HG03175 (cell line): ENCODE measurements around the gene SOAT1.

ENCODE experiments used
- ATAC-seq: cut with Tn5 transposase; IDR thresholded peaks from one replicate; pipeline ENCODE4 v1.9.1; 2021; ENCODE audit warnings: mild to moderate bottlenecking, moderate library complexity; ENCODE audit not compliant: unreplicated experiment

Gene SOAT1

DNA sequence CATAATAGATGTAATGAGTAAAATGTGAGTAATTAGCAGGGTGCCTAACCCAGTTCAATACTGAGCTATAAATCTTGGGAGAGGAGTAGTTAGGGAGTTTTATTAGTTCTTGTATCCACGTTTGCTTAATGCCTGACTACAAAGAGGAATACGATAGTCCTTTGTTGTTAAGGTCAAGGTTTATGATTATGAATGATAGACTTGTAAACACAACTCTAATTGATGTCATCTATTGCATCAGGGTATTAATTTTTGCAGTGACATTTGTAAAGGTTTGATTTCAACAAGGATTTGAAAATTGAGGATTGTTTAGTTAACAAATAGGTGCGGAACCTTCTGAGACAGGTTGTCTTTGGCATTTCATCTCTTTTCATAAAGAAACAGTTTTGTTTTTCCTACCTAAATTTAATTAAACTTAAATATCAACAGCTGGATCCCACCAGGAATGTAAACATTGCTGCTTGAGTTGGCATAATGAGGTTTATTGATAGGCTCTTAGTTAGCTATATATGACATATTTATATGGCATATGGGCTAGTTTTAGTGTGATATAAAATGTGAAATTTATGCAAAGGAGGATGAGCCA is 9.7 kb downstream of the SOAT1 start:
- no peak for ATAC-seq

DNA sequence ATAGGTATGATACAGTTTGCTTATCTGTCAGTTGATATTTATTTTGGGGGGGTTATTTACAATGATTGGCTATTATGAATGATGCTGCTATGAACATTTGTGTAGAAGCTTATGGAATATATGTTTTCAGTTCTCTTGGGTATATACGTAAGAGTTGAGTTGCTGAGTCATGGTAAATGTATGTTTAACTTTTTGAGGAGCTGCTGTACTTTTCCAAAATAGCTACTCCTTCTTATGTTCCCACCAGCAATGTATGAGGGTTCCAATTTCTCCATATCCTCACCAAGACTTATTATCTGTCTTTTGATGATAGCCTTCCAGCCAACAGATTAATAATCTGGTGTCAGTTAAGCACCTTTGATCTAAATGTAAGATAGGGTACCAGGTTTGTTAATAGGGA is 11.9 kb downstream of the SOAT1 start:
- ATAC-seq: no peak

DNA sequence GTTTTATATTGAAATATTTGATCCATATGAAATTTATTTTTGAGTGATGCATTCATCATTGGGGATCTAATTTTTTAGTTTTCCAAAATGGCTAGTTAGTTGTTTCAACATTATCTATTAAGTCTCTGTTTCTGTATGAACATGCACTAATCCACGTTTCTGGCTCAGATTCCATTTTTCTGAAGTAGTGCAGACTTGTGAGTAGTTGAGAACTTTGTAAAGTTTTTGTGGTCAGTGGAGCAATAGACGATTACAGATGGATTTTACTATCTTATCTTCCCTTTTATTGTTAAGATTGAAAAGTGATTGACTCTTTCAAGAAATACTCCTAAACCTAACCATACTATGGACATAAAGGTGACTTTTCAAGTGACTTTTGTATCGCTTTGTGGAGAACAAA is 16.7 kb downstream of the SOAT1 start:
- ATAC-seq: no peak

DNA sequence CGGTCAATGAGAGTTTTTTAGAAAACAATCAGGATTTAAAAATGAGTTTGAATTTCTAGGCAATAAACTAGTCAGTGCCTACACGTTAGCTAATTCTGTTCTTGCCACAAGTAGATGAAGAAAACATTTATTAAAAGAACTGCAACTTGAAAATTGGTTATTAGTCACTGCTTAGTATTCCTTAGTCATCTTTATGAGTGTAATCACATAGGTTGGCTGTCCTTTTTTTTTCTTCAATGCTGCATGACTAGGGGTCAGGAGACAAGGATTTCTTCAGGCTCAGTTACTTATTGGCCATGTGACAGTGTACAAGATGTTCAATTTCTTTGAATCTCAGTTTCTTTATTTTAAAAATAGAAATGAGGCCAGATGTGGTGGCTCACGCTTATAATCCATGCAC is 17.1 kb downstream of the SOAT1 start:
- no peak for ATAC-seq

DNA sequence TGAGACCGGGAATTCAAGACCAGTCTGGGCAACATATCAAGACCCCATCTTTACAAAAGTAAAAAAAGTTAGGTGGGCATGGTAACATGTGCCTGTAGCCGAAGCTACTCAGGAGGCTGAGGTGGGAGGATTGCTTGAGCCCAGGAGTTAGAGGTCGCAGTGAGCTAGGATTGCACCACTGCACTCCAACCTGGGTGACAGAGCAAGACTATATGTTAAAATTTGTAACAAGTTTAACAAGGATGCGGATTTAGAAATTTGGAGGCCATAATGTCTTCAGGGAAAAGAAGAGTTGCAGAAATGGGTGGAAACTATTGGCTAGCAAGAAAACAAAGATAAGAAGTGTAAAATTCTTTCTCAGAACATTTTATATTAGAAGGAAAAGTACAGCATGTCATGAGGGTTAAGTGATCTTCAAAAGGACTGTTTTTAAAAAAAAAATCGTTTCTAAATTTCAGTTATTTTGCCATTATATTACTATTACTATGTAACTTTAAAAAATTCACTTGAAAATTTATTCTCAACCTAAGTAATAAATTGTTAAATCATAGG is 17.6 kb downstream of the SOAT1 start:
- ATAC-seq: no peak

DNA sequence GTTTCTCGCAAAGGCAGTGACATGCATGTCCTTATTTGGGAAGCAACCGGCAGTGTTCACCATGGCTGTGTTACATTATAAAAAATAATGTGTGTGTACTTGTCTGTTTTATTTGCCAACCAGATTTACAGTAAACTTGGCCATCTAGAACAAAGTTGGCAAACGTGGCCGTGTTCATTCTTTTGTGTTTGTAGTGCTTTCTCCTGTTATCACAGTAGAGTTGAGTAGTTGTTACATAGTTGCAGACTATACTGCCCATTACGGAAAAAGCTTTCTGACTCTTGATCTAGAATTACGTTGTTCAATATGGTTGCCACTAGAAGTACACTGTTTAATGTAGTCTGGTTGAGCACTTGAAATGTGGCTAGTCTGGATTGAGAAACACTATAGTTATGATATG is 19.4 kb downstream of the SOAT1 start:
- no peak for ATAC-seq

DNA sequence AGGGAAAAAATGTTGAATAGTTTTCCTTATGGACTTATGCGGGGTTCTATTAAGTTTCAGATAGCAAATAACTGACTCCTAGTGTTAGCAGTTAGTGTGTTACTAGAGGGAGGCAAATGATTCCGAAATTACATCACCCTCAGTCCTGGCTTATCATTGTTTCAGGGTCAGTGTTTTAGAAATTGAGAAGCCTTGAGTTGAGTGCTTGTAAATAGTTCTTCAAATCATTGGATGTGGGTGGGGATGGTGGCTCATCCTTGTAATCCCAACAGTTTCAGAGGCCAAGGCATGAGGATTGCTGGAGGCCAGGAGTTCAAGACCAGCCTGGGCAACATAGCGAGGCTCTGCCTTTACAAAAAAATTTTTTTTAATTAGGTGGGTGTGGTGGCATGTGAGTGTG is 21.3 kb downstream of the SOAT1 start:
- ATAC-seq: no peak

DNA sequence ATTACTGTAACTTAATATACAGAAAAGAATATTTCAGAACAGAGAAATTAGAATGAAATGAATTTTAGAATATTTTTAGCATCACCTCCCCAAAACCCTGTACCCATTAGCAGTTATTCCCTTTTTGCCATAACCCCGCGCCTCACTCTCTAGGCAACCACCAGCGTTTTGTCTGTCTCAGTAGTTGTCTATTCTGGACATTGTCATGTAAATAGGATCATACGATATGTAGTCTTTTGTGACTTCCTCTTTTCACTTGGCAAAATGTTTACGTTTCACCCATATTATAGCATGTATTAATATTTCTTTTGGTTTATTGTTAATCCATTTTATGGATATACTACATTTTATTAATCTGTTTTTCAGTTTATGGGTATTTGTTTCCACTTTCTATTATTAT is 24.9 kb downstream of the SOAT1 start:
- ATAC-seq: no peak

DNA sequence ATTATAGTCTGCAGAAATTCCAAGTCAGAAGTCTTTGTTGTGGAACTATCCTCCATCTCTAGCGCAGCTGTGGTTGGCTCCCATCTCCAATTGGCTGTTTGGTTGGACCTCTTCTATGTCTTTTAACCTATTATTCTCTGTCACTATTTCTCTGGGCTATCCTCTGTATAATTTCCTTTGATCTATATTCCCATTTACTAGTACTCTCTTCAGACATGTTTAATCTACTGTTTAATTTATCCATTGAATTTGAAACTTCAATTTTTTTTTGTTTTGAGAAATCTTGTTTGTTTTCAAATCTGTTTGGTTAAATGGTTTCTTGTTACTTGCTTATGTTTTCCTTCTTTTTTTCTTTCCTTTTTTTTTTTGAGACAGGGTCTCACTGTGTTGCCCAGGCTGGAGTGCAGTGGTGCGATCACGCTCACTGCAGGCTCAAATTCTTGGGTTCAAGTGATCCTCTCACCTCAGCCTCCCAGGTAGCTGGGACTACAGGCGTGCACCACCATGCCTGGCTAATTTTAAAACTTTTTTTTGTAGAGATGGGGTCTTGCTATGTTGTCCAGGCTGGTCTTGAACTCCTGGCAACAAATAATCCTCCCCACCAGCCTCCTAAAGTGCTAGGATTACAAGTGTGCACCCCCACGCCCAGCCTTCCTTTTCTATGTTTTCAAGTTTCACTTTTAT is 28.1 kb downstream of the SOAT1 start:
- ATAC-seq: no peak

DNA sequence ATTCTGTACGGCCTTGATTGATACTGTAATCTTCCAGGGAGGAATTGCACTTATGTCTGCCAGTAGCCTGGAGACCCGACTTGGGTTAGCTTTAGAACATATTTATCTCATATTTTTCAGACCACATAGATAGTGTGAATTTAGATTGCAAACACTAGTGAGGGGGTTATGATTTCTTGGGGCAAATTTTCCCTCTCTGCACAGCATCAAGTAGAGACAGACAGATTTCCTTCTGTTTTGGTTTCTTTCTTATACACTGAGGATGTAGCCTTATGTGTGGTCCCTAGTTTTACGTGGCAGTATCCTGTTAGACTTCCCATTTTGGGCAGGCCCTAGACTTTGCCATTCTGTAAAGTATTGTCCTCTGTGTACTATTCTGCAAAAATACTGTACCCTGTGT is 29.0 kb downstream of the SOAT1 start:
- ATAC-seq: no peak

DNA sequence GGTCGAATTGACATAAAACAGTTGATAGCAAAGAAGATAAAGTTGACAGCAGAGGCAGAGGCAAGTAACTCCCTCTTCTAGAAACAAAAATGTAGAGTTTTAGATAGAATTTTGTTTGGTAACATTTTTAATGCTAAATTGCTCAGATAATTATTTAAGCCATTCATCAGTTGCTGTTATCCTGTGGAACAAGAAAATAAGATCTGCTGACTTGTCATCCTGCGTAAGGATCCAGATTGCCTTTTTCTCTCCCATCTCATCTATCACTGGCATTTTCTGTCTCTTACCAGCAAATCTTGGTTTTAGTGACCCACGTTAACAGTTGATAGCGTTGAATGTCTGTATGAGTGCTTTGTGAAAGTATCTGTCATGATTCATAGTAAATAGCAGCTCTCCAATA is 29.8 kb downstream of the SOAT1 start:
- ATAC-seq: no peak

DNA sequence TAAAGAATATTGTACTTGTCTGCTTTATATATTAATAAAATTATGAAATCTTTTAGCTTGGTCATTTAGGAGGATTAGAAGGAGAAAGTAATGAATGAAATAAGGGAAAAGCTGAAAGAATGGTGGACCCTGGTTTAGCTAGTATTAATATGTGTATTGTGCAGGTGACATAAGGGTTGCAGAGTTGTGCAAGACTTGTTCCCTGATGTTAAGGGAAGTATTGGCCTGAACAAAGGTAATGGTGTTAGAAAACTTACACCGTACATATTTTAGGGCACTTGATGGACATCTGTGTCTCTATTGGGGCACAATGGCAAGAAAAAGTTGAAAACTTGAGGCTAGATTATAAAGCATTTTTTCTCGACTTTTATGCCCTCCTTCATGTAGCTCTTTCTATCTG is 32.2 kb downstream of the SOAT1 start:
- ATAC-seq: no peak

DNA sequence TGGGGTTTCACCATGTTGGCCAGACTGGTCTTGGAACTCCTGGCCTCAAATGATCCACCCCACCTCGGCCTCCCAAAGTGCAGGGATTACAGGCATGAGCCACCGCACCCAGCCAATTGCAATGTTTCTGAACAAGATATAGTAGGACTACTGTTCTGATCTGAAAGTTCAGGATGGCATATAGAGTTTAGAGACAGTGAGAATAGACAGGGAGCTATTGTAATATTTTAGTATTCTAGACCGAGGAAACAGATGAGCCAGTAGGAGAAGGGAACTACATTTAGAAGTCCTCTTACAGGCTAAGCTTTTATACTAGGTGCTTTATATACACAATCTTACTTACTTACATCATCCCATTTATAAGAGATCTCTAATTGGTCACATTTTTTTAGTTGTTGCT is 33.1 kb downstream of the SOAT1 start:
- ATAC-seq: no peak

DNA sequence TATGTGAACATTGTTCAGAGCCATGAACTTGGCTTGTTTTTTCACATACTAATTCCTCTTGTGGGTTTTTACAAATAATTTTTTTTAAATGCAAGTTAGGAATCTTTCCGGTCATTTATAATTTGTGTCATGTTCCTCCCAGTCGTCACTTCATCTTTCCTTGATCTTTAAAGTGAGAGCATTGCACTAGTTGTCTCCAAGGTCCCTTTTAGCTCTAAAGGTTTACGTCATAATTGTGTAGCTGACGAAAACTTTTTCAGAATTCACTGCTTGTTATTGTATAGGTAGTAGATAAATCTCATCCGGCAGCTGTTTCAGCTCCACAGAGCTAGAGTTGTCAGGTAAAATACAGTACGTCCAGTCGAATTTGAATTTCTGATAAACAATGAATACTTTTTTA is 33.6 kb downstream of the SOAT1 start:
- ATAC-seq: no peak

DNA sequence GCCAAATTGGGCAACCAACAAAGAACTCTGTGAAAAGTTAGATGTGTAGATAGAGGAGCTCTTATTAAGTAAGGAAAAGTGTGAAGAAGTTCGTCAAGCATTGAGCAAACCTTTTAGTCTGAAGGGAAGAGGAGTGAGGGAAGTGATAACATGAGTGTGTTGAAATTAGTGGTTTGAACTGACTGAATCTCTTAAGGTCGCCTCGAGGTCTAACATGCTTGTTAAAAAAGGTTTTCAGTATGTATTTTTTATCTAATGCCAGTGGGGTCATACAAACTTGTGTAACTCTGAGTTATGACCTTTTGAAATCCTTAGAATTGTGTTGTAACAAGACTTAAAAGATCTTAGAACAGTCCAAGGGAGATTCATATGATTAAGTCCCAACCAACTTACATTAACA is 34.1 kb downstream of the SOAT1 start:
- ATAC-seq: no peak

DNA sequence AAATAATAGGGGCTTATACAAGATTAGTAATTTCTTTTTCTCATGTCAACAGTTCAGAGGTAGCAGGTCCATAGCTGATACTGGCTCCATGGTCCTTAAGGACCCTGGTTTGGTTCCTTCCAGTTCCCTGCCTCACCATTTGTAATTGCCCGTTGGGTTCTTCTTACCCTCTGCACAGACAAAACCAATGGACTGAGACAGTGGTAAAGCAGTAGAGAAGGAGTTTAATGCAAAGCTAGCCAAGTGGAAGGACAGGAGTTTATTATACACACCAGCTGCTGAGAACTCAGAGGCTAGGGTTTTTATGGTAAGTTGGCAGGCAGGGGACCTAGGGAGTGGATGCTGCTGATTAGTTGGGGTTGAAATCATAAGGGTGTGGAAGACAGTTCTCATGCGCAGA is 36.3 kb downstream of the SOAT1 start:
- ATAC-seq: no peak

DNA sequence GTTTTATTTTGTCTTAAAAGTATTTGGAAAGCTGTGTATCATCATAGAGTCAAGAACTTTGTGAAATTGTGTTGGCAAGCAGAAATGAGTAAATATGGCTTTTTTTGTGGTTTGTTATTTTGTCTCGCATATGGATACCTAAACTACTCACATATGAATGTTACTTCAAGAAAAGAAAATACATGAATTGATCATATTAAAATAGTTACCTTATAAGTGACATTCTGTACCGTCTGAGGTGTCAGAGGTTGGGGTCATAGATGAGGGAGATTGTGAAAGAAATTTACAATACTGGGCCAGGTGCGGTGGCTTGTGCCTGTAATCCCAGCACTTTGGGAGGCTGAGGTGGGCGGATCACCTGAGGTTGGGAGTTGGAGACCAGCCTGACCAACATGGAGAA is 40.8 kb downstream of the SOAT1 start:
- ATAC-seq: no peak

DNA sequence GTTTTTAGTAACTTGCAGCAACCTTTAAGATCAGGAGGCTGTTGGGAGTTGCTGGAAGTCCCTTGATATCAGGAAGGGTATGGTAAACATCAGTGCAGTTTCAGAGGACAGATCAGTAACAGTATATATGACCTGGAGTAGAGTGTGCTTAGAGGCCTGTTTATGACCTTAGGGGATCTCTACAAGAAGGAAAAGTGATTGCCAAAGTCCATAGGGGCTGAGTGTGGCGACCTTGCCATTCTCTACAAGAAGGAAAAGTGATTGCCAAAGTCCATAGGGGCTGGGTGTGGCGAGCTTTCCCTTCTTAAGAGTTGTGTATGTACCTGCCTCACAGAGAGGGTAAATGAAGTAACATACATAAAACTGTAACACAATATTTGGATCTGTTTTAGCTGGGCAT is 43.7 kb downstream of the SOAT1 start:
- ATAC-seq: no peak

DNA sequence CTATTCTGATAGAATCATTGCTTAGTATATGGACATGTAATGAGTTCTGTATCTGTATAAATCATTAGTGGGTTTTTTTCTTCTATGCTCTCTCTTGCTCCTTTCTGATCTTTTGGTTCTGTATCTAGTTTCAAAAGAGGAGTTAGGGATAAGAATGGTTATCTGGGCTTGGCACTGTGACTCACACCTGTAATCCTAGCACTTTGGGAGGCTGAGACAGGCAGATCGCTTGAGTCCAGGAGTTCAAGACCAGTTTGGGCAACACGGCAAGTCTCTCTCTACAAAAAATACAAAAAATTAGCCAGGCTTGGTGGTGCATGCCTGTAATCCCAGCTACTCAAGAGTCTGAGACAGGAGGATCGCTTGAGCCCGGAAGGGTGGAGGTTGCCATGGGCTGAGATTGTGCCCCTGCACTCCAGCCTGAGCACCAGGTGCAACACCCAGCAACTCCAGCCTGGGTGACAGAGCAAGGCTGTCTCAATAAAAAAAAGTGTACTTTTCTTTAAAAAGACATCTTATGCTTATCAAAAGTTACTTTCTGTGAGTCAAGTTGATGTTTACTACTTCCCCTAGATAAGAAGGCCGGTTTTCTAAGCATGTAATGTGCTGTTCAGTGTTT is 44.5 kb downstream of the SOAT1 start:
- no peak for ATAC-seq

DNA sequence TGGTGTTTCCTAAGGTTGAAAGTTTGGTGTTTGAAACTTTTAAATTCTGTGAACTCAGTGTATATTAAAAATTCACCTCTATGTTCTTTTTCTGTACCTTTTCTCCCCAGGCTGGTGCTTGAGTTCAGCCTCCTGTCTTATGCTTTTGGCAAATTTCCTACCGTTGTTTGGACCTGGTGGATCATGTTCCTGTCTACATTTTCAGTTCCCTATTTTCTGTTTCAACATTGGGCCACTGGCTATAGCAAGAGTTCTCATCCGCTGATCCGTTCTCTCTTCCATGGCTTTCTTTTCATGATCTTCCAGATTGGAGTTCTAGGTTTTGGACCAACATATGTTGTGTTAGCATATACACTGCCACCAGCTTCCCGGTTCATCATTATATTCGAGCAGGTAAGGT is 47.3 kb downstream of the SOAT1 start:
- no peak for ATAC-seq

DNA sequence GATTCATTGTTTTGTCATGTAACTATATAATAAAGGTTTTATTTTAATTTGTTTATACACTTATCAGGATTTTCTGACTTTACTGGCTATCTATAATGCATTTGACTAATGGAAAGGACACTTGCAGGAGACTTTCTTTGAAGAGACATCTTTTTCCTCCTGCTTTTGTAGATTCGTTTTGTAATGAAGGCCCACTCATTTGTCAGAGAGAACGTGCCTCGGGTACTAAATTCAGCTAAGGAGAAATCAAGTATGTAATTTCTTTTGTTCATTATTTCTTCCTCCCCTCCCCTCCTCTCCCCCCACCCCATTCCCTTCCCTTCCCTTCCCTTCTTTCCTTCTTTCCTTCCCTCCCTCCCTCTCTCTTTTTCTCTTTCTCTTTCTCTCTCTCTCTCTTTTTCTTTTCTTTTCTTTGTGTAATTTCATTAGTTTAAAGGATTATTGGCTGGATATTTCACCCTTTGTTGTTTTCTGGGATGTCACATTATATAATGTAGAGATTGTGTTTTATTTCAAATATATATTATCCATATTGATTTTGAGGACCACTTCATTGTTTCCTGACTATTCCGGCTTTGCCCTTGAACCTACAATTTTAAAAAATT is 48.4 kb downstream of the SOAT1 start:
- no peak for ATAC-seq
